H4 (cell line): ENCODE data around the gene ATP6V1C2. TPM values are rescaled to one million over a fixed set of nuclear protein-coding genes. Genes with fewer than 3 reads are reported as not detected.

Source experiments
- DNase-seq: peaks from one replicate; pipeline ENCODE4 v3.0.0-alpha.2; 2015; ENCODE audit warnings: low spot score
- total RNA-seq: library from RNA; depleted of rRNA; stranded (reverse); fragments of >200 nt; shearing (Covaris generic); gene quantifications from 2 replicates; pipeline ENCODE4 v1.2.3, GENCODE V29; 2014; rRNA removed

Gene ATP6V1C2
- total RNA-seq, result 0.04 TPM in 2 replicates

GRCh38 chr2:10721396-10722251 lies at the start of gene ATP6V1C2:
ATP6V1C2 (plus strand) TSS chr2:10721630; CDS start chr2:10722850, 1,220 bp downstream.
- no peak for DNase-seq

- no peak for DNase-seq
Observed at GRCh38 chr2:10675131-10675530, 46.3 kb upstream of the ATP6V1C2 start.

GRCh38 chr2:10678225-10678624 lies 43.2 kb upstream of the ATP6V1C2 start:
- DNase-seq, result no peak

- DNase-seq, result no peak
Observed at GRCh38 chr2:10680214-10680613, 41.2 kb upstream of the ATP6V1C2 start.

- no peak for DNase-seq
Observed at GRCh38 chr2:10680957-10681356, 40.5 kb upstream of the ATP6V1C2 start.

- DNase-seq, result no peak
Observed at GRCh38 chr2:10686176-10686730, 35.2 kb upstream of the ATP6V1C2 start.

- no peak for DNase-seq
Observed at GRCh38 chr2:10688921-10689807, 32.3 kb upstream of the ATP6V1C2 start.

- DNase-seq, result no peak
Observed at GRCh38 chr2:10691521-10691920, 29.9 kb upstream of the ATP6V1C2 start.

GRCh38 chr2:10700078-10700803 lies 21.2 kb upstream of the ATP6V1C2 start:
- DNase-seq, result no peak

GRCh38 chr2:10704034-10704594 lies 17.3 kb upstream of the ATP6V1C2 start:
- DNase-seq, result no peak

GRCh38 chr2:10706033-10706432 lies 15.4 kb upstream of the ATP6V1C2 start:
- DNase-seq, result no peak

GRCh38 chr2:10707831-10708230 lies 13.6 kb upstream of the ATP6V1C2 start:
- DNase-seq, result no peak

GRCh38 chr2:10709290-10709939 lies 12.0 kb upstream of the ATP6V1C2 start:
- DNase-seq, result peak; percentile 8

GRCh38 chr2:10712185-10712809 lies 9.1 kb upstream of the ATP6V1C2 start:
- no peak for DNase-seq

- no peak for DNase-seq
Observed at GRCh38 chr2:10716581-10716980, 4.8 kb upstream of the ATP6V1C2 start.

- DNase-seq, result peak; percentile 11
Observed at GRCh38 chr2:10717628-10718027, 3.8 kb upstream of the ATP6V1C2 start.

- DNase-seq, result no peak
Observed at GRCh38 chr2:10720306-10720705, 1.1 kb upstream of the ATP6V1C2 start.

- no peak for DNase-seq
Observed at GRCh38 chr2:10720947-10721395, 459 bp upstream of the ATP6V1C2 start.

- no peak for DNase-seq
Observed at GRCh38 chr2:10722252-10722825, 909 bp downstream of the ATP6V1C2 start.
